ENCODE measurements around the gene CCDC80.

- TF ChIP-seq POLR2A (IDR thresholded peaks at IDR 0.05) (no peak), CTCF (IDR thresholded peaks at IDR 0.05) (no peak)
These were observed 12.9 kb downstream of the CCDC80 start for GRCh38 chr3:112627919-112628466.

Measured in lower leg skin (tissue), 3 donors.